HG03108 (cell line): ENCODE measurements around the gene SLC25A38.
A peak's percentile ranks its signal among the peaks of the same experiment; 100 is the strongest.

Experiments used
- ATAC-seq: cut with Tn5 transposase; IDR thresholded peaks from one replicate; pipeline ENCODE4 v1.9.1; 2021; ENCODE audit warnings: moderate library complexity; ENCODE audit not compliant: unreplicated experiment

The SLC25A38 gene

DNA sequence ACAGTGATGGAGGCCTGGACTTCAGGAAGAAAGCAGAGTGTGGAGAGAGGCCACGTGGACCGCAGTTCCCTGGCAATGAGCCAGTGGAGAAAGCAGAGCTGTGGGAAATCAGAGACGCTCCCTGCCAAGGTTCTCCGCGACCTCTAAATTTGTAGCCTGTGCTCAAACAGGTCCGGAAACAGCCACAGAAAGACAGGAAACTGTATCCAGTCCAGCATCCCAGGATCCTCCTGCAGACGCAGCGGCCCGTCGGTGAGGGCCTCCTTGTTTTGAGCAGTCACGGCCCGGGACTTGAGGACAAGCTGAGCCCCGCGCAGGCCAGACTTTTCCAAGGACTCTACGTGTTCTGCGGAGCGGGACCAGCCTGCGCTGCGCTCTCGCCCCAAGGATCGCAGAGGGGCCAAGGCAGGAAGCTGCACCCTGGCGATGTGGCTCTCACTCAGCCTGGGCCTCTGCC lies 45.6 kb downstream of the SLC25A38 start:
- ATAC-seq = no peak

DNA sequence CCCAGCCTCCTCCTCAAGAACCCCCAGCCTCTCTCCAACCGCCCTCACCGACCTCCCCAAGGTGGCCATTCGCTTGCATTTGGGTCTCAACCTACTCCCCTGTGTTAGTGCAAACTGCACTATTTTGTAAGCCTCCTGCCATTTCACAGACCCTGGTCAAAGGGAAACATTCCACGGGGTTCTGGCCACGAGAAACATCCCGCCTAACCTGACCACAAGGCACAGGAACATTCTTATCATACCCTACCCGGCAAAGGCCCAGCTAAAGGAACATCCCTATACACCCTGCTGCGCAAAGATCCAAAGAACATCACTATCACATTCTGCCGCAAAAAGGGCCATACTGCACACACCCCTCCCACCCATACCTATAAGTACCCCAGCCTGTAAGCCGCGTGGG lies 46.3 kb downstream of the SLC25A38 start:
- ATAC-seq = no peak

DNA sequence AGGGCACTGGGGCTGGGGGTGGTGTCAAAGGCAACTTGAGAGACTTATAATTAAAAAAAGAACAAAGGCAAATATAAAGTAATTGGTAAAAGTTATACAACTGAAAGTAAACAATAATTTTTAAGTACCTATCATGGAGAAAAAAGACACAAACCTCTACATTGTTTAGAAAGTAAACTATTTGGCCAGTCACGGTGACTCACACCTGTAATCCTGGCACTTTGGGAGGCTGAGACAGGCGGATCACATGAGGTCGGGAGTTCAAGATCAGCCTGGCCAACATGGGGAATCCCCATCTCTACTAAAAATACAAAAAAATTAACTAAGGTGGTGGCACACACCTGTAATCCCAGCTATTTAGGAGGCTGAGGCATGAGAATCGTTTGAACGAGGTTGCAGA lies 49.2 kb downstream of the SLC25A38 start:
- no peak for ATAC-seq

DNA sequence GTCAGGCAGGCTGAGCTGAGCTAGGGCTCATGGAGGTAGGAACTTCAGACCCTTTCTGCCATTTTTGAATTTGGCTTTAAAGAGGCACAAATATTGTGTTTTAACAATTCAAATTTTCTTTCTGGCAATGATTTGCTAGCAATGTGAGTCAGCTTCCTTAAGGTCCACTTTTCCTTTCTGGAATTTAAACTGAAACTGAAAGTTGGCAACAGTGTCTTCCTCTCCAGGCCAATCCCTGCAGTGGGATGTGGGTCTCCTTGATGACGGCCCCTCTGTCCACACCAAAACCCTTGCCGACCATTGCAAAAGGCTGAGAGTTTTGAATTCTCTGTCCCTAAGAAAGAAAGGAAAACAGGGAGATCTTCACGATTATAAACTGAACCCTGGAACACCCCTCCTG lies 50.5 kb downstream of the SLC25A38 start:
- no peak for ATAC-seq

DNA sequence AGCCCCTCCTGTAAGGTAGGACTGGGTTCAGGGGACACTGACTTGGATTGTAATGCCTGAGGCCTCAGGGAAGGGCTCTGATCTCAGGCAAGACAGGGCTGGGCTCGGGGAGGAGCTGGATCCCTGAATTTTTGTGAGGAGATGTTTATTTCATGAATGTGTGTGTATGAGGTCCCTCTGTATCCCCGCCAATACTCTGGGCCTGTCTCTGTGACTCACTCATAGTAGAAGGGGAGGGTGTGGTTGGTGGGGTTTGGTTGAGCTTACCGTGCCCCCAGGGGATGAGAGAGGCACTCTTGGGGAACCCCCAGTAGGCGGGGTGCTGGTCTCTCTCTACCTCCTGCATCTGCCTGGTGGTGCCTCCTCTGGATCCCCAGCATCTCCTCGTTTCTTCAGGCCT lies 51.4 kb downstream of the SLC25A38 start:
- peak; percentile 56 for ATAC-seq

DNA sequence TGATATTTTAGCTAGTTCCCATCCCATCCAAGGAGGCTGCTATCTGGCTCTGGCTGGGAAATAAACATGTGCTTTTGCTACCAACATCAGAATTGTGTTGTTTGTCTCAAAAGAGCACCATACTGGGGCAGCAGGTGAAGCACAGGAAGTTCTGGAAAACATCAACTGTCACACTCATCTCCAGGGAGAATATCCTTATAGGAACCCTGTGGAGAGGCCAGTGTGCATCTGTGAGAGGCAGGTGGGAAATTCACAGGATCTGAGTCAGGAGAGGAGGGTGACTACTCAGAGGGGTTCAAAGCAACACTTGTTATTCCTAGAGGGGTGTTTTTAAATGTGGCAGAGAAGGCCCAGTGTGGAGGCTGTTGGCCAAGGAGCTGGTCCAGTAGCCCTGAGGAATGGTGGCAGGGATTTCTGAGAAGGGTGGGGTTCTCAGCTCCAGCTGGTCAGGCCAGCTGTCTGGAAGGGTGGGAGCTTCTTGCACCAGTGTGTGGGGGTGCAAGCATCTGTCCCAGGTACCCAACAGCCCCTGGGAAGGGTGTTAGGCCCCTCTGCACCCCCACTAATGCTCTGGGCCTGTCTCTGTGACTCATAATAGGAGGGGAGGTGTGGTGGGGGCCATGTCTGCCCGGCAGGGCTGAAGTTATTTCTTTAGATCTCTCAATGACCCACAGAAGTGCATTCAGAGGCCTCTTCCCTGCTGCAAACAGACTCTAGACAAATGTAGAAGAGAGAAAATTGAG lies 52.0 kb downstream of the SLC25A38 start:
- no peak for ATAC-seq

DNA sequence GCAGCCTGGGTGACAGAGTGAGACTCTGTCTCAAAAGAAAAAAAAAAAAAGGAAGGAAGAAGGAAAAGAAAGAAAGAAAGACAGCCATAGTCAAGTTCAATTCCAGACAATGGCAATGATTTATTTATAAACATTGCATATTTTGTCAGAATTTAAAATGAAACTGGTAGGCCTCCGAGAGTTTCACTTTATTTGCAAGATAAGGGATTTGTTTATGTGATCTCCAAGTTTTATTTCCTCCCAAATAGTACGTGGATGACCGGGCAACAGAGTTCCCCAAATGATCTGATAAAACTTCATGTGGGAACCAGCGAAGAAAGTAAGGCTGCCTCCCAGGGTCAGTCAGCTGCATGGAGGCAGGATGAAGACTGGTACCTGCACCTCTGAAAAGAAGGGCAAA lies 55.7 kb downstream of the SLC25A38 start:
- ATAC-seq = no peak

DNA sequence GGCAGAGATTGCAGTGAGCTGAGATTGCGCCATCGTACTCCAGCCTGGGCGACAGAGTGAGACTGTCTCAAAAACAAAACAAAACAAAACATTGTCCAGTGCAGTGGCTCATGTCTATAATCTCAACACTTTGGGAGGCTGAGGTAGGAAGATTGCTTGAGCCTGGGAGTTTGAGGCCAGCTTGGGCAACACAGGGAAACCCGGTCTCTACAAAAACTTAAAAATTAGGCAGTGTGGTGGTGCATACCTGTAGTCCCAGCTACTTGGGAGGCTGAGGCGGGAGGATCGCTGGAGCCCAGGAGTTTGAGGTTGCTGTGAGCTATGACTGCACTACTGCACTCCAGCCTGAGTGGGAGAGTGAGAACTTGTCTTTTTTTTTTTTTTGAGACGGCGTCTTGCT lies 57.1 kb downstream of the SLC25A38 start:
- ATAC-seq = no peak

DNA sequence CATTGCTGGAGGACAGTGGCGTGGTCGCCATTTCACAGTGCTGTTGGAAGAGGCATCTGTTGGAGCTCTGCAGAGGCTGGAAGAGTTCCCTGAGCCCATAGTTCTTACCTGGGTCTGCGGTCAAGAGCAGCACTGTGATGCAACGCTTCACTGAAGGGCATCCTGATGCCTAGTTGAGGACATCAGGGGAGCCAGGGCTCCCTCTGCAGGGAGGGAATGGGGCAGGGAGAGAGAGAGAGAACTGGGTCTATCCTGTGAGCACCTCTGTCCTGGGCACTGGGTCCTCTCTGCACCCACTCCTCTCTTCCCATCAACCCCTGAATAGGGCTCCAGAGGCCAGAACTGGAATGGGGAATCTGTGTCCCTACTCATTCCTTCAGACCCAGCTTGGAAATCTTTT lies 60.4 kb downstream of the SLC25A38 start:
- no peak for ATAC-seq

DNA sequence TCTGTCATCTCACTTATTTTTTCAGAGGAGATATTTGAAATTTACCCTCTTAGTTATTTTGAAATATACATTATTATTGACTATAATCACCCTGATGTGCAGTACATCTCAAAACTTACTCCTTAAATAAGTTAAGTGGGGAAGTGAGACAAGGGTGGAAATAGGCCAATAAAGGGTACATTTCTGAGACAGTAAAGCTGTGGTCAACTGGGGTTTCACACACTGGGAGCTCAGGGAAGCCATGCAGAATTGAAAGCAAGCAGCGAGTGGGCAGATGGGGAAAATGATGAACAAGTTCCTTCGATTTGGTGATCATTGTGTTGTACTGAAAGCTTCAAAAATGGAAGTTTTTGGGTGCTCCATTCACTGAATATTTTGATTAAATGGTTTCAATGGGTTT lies 62.8 kb downstream of the SLC25A38 start:
- no peak for ATAC-seq

DNA sequence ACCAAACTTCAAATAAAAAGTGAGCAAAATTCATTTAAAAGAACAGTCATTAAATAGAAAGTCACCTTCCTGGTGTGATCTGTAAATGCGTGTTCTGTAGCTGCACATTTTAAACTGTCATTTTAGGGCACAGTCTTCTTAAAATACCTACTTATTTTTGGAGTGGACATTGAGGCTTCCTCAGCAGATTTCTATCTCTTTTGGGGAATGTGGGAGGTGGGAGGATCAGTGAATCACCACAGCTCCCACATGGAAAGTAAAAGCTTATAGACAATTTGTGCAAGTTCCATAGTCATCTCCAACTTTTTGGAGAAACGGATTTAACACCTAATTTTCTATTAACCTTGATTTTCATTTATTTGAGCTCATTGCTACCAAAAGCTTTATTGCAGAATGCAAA lies 63.3 kb downstream of the SLC25A38 start:
- ATAC-seq = no peak
